HG03575 (cell line): Measurements from ENCODE around the gene TEKT5.
"Not testable (repeated sequence)": the region's sequence is repeated elsewhere in the genome, so short reads cannot be mapped to it uniquely, and the experiment has no call there.

ENCODE experiments used
- ATAC-seq: cut with Tn5 transposase; IDR thresholded peaks from one replicate; pipeline ENCODE4 v1.9.1; 2021; ENCODE audit not compliant: unreplicated experiment, insufficient number of reproducible peaks, low FRiP score; ENCODE audit errors: extremely low read depth

Gene TEKT5

GRCh38 chr16:10641953-10642949, 52.5 kb downstream of the TEKT5 start:
- no peak for ATAC-seq

GRCh38 chr16:10641555-10641952, 53.2 kb downstream of the TEKT5 start:
- no peak for ATAC-seq

- no peak for ATAC-seq
Observed at GRCh38 chr16:10640934-10641333, 53.8 kb downstream of the TEKT5 start.

GRCh38 chr16:10638101-10638500, 56.6 kb downstream of the TEKT5 start:
- no peak for ATAC-seq

DNA sequence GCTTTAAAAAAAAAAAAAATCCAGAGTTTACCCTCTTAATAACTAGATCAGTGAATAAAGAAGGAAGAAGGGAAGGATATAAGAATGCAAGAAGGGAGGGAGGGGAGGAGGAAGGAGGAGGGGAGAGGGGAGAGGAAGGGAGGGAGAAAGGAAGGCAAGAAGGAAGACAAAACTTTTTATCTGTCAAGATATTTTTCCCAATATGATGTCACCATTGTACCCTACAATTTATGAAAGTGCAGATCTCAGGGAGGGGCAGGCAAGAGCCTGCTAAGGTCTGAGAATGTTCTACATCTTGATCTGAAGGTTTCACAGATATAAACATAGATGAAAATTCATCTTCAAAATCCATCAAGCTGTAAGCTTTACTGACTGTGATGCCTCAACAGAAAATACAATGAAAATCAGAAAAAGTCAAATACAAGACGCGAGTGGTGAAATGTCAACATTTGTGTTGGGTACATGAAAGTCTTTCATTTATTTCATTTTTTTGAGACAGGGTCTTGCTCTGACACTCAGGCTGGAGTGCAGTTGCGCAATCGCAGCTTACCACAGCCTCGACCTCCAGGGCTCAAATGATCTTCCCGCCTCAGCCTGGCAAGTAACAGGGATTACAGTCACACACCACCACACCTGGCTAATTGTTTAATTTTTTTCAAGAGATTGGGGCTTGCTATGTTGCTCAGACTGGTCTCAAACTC, 57.2 kb downstream of the TEKT5 start:
- ATAC-seq: no peak

DNA sequence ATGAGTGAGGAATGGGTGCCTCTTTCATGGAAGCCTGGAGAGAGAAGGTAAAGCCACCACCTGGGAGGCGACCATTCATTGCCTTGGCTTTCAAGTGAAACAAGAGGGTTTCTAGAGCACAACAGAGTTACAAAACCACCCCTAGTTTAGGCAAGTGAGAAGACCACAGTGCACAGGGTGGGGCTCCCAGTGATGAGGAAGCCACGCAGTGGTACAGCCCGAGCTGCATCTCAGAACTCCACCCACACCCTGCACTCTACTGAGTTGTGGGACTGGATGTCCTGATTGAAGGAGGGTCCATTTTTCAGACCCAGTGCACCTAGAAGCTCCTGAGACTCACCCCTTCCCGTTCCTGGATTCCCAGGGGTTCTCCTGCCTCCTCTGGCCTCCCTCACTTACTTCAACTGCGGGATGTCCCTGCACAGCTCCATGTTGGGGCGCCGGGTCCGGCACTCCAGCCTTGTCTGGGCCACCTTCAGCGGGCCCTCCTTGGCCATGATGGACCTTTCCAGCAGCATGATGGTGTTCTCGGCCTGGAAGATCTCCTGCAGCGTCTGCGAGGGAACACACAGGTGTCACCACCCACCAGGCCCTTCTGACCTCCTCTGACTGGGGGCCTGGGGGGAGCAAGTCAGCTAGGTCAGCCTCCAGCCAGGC, 59.2 kb downstream of the TEKT5 start:
- no peak for ATAC-seq

- not testable (repeated sequence) for ATAC-seq
Observed at GRCh38 chr16:10633429-10633828, 61.3 kb downstream of the TEKT5 start.

GRCh38 chr16:10631886-10632285, 62.8 kb downstream of the TEKT5 start:
- ATAC-seq: no peak

GRCh38 chr16:10629592-10629963, 65.2 kb downstream of the TEKT5 start:
- ATAC-seq: no peak

GRCh38 chr16:10625595-10626357, 69.0 kb downstream of the TEKT5 start:
- no peak for ATAC-seq

DNA sequence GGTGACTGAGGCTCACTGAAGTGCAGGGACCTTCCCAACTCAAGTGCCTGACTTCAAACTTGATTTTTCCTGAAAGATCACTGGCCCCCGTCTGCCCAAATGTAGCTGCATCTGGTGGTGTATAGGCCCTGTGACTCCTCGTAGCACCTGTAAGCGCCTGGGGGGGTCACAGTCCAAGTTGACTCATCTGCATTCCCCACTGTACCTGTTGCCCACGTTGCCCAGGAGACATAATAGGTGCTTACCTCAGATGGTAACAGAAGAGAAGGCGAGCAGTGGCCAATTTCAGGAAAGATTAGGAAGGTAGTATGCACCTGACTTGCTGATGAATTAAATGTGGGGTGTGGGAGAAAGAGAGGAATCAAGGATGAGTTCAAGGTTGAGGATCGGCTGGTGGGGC, 70.2 kb downstream of the TEKT5 start:
- ATAC-seq: no peak

GRCh38 chr16:10623059-10623458, 71.7 kb downstream of the TEKT5 start:
- no peak for ATAC-seq

- ATAC-seq: no peak
Observed at GRCh38 chr16:10622036-10622921, 72.5 kb downstream of the TEKT5 start.

DNA sequence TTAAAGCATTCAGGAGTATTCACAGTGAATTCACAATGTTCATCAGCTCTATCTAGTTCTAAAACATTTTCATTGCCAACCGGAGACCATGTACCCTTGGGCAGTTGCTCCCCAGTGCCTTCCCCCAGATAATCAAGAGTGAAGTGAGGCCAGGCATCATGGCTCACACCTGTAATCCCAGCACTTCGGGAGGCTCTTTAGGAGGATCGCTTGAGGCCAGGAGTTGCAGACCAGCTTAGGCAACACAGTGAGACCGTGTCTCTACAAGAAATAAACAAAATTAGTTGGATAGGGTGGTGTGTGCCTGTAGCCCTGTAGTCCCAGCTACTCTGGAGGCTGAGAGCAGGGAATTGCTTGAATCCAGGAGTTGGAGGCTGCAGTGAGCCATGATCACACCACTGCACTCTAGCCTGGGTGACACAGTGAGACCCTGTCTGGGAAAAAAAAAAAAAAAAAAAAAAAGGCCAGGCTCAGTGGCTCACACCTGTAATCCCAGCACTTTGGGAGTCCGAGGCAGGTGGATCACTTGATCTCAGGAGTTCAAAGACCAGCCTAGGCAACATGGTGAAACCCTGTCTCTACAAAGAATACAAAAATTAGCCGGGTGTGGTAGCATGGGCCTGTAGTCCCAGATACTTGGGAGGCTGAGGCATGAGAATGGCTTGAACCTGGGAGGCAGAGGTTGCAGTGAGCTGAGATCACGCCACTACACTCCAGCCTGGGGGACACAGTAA, 73.3 kb downstream of the TEKT5 start:
- not testable (repeated sequence) for ATAC-seq

GRCh38 chr16:10620120-10620519, 74.6 kb downstream of the TEKT5 start:
- ATAC-seq: no peak

GRCh38 chr16:10619271-10619849, 75.4 kb downstream of the TEKT5 start:
- no peak for ATAC-seq

DNA sequence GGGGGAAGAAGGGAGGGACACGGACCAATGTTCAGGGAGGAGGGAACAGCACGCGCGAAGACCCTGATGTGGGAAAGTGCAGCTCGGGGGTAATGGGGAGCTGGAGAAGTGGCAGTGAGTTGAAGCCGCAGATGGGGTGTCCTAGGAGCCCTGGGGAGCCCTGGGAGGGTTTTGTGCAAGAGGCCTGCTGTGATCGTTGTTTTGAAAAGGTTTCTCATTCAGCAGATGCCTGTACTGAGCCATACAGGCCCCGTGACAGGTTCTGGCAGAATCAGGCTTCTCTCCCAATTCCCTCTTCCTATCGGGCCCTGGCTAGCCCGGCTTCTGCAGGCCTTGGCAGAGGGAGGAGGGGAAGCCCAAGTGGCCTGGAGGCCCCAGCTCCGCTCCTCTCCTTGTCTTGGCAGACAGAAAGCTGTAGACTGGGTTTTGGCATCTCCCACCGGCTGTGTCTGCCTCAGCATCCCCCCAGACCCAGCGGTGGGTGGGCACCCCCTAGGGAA, 76.0 kb downstream of the TEKT5 start:
- no peak for ATAC-seq
